ENCODE results near the gene CEACAM5.
"Not testable (repeated sequence)": the region's sequence is repeated elsewhere in the genome, so short reads cannot be mapped to it uniquely, and the experiment has no call there.

The CEACAM5 gene

GRCh38 chr19:41700381-41701195, 7.8 kb upstream of the CEACAM5 start:
- DNase-seq: no peak

DNA sequence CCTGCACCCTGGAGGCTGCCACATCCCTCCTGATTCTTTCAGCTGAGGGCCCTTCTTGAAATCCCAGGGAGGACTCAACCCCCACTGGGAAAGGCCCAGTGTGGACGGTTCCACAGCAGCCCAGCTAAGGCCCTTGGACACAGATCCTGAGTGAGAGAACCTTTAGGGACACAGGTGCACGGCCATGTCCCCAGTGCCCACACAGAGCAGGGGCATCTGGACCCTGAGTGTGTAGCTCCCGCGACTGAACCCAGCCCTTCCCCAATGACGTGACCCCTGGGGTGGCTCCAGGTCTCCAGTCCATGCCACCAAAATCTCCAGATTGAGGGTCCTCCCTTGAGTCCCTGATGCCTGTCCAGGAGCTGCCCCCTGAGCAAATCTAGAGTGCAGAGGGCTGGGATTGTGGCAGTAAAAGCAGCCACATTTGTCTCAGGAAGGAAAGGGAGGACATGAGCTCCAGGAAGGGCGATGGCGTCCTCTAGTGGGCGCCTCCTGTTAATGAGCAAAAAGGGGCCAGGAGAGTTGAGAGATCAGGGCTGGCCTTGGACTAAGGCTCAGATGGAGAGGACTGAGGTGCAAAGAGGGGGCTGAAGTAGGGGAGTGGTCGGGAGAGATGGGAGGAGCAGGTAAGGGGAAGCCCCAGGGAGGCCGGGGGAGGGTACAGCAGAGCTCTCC, 6.9 kb upstream of the CEACAM5 start:
- DNase-seq: no peak

- DNase-seq: no peak
Measured at GRCh38 chr19:41702171-41702651, 6.2 kb upstream of the CEACAM5 start.

DNA sequence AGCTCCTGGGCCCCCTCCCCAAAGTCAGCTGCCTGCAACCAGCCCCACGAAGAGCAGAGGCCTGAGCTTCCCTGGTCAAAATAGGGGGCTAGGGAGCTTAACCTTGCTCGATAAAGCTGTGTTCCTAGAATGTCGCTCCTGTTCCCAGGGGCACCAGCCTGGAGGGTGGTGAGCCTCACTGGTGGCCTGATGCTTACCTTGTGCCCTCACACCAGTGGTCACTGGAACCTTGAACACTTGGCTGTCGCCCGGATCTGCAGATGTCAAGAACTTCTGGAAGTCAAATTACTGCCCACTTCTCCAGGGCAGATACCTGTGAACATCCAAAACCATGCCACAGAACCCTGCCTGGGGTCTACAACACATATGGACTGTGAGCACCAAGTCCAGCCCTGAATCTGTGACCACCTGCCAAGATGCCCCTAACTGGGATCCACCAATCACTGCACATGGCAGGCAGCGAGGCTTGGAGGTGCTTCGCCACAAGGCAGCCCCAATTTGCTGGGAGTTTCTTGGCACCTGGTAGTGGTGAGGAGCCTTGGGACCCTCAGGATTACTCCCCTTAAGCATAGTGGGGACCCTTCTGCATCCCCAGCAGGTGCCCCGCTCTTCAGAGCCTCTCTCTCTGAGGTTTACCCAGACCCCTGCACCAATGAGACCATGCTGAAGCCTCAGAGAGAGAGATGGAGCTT, 4.7 kb upstream of the CEACAM5 start:
- DNase-seq: no peak

GRCh38 chr19:41705393-41706174, 2.8 kb upstream of the CEACAM5 start:
- DNase-seq: no peak

DNA sequence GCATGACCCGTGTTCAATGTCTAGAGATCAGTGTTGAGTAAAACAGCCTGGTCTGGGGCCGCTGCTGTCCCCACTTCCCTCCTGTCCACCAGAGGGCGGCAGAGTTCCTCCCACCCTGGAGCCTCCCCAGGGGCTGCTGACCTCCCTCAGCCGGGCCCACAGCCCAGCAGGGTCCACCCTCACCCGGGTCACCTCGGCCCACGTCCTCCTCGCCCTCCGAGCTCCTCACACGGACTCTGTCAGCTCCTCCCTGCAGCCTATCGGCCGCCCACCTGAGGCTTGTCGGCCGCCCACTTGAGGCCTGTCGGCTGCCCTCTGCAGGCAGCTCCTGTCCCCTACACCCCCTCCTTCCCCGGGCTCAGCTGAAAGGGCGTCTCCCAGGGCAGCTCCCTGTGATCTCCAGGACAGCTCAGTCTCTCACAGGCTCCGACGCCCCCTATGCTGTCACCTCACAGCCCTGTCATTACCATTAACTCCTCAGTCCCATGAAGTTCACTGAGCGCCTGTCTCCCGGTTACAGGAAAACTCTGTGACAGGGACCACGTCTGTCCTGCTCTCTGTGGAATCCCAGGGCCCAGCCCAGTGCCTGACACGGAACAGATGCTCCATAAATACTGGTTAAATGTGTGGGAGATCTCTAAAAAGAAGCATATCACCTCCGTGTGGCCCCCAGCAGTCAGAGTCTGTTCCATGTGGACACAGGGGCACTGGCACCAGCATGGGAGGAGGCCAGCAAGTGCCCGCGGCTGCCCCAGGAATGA, 1.5 kb upstream of the CEACAM5 start:
- DNase-seq: peak; percentile 50

DNA sequence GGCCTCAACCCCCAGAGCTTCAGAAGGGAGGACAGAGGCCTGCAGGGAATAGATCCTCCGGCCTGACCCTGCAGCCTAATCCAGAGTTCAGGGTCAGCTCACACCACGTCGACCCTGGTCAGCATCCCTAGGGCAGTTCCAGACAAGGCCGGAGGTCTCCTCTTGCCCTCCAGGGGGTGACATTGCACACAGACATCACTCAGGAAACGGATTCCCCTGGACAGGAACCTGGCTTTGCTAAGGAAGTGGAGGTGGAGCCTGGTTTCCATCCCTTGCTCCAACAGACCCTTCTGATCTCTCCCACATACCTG, 969 bp upstream of the CEACAM5 start:
- no peak for DNase-seq

GRCh38 chr19:41707871-41708371, 505 bp upstream of the CEACAM5 start:
- DNase-seq: no peak

- not testable (repeated sequence) for DNase-seq
Measured at GRCh38 chr19:41709516-41709915, 1.1 kb downstream of the CEACAM5 start.

DNA sequence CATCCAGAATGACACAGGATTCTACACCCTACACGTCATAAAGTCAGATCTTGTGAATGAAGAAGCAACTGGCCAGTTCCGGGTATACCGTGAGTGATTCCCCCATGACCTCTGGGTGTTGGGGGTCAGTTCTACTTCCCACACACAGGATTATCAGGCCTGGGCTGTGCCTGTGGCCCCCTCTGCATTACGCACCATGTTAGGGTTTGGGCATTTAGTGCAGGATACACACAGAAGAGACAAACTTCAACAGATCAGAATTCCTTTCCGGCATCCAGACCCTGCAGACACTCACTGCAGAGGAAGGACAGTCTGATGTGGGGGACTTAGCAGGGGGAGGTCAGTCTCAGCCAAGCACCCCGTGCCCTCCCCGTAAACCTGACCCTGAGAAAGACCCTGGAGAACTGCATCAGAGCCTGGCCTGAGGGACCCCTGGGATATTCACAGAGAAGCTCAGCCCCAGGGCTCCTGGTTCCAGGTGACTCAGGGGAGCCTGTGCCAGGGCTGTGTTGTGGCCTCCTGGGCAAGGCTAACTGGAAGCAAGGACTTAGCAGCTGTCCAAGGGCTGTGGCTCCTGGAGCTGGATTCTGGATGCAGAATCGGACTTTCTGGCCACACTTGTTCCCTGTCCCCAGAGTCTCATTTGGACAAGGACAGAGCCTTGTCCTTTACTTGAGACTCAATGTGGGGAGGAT, 1.7 kb downstream of the CEACAM5 start:
- DNase-seq: no peak

- DNase-seq: no peak
Measured at GRCh38 chr19:41711376-41712261, 3.2 kb downstream of the CEACAM5 start.

DNA sequence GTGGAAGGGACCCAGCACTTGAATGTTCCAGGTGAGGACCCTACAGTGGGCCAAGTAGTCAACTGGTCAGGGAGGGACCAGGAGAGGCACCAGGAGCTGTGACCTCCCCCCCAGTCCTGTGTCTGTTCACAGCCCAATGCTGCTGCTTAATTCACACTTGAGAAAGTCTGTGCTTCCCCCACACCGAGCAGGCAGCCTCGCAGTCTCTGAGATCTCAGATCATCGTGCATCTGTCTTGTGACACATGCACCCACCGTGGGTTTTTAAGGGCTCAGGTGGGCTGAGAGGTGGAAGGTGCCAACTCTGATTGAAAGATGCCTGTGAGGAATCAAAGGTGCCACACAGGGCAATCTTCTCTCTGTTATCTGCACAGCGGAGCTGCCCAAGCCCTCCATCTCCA, 6.2 kb downstream of the CEACAM5 start:
- no peak for DNase-seq

DNA sequence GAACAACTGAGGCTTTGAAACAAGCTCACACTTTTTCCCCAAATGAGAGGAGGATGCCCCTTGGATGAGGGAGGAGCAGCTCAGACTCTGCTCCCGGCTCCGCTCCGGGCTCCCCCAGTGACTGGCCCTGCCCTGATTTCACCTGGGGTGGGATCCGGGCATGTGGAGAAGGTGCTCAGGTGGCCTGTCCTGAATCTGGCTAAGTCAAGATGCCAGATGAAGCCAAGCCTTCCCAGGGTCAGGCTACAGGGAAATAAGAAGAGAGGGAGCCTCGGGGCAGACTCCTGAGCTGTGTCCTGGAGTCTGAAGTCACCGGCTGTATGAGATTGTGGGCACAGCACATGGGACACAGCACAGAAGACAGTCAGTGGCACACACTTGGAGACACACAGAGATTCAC, 10.3 kb downstream of the CEACAM5 start:
- DNase-seq: no peak

GRCh38 chr19:41720103-41720502, 11.7 kb downstream of the CEACAM5 start:
- DNase-seq: no peak

- no peak for DNase-seq
Measured at GRCh38 chr19:41726493-41726892, 18.1 kb downstream of the CEACAM5 start.

GRCh38 chr19:41734156-41734555, 25.7 kb downstream of the CEACAM5 start:
- DNase-seq: no peak

DNA sequence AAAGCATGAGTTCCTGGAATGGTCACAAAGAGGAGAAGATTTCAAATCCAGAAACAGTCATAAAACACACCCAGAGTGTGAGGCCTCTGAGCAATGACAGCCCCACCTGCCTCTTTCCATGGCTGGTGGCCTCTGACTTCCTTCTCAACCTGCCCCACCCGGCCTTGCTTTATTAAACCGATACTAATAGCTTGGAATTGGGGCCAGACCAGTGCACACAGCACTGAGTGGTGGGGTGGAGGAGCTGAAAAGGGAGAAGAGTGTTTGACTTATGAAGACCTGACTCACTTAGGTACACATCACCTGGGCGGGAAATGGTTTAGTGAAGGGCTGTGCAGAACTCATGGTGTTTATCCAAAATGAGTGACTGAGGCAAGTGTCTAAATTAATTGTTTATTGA, 26.2 kb downstream of the CEACAM5 start:
- DNase-seq: no peak

DNA sequence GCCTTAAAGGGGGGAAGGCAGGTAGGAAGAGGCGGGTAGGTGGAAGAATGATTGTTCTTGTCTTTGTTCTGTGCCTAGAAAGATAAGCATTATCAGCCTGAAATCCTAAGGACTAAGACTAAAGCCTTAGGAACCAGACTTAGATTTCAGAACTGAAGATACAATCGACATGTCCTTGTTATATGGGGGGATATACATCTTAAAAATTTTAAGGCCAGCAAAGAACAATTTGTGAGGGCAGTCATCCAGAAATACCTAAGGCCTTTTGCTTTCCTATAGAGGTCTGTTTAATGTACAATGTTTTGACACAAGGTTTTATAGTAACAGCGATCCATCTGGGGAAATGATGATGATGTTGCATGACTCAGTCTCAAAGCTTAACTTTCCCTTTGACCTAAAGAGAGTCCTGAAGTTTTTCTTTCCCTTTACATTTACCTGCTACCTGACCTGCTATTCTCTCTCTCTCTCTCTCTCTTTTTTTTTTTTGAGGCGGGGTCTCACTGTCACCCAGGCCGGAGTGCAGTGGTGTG, 26.7 kb downstream of the CEACAM5 start:
- DNase-seq: no peak

DNA sequence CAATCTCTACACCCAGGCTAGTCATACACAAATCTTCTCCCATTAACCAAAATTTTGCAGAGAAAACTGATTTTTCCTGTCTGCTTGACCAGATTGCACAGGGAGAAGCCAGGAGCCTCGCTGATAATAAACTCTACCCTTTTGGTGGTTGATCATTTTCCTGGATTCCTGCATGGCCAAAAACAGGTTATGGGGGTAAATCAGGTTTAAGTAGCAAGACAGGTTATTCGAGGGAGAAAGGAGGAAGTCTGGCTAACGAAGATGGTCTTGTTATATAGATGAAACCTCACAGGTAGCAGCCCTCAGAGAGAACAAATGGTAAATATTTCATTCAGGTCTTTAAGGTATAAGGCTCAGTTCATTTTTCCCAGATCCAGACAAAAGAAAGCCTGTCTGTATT, 30.9 kb downstream of the CEACAM5 start:
- no peak for DNase-seq
